DLD1 (cell line): ENCODE results near the gene NR5A1.

Source experiments
- in situ Hi-C: cut with HindIII; loops from 2 replicates; pipeline ENCODE4 v1.10.0; 2017; ENCODE audit warnings: low sequenced_read_pairs

The NR5A1 gene

DNA sequence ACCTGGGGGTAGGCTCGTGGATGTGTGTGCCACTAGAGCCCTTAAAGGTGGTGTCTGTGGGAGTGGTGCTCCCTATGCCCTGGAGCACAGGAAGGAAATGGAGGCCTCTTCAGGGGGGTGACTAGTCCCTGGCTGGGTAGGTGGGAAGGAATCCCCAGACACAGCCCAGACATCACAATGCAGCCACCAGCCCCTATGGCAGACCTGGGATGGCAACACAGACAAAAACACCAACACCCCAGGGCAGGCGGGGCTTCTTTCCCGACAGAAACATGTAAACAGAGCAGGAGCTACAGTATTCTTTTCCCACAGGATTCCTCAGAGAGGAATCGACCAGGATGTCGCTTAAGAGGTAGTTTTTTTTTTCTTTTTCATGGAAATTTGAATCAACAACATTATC, 10.4 kb upstream of the NR5A1 start:
- in situ Hi-C loops, result no loop called here

GRCh38 chr9:124514874-124515273, 7.7 kb upstream of the NR5A1 start:
- in situ Hi-C loops, result no loop called here

- in situ Hi-C loops, result no loop called here
Measured at GRCh38 chr9:124514125-124514524, 6.9 kb upstream of the NR5A1 start.

- in situ Hi-C loops, result no loop called here
Measured at GRCh38 chr9:124513376-124513994, 6.3 kb upstream of the NR5A1 start.

GRCh38 chr9:124512806-124513204, 5.6 kb upstream of the NR5A1 start:
- in situ Hi-C loops, result no loop called here

DNA sequence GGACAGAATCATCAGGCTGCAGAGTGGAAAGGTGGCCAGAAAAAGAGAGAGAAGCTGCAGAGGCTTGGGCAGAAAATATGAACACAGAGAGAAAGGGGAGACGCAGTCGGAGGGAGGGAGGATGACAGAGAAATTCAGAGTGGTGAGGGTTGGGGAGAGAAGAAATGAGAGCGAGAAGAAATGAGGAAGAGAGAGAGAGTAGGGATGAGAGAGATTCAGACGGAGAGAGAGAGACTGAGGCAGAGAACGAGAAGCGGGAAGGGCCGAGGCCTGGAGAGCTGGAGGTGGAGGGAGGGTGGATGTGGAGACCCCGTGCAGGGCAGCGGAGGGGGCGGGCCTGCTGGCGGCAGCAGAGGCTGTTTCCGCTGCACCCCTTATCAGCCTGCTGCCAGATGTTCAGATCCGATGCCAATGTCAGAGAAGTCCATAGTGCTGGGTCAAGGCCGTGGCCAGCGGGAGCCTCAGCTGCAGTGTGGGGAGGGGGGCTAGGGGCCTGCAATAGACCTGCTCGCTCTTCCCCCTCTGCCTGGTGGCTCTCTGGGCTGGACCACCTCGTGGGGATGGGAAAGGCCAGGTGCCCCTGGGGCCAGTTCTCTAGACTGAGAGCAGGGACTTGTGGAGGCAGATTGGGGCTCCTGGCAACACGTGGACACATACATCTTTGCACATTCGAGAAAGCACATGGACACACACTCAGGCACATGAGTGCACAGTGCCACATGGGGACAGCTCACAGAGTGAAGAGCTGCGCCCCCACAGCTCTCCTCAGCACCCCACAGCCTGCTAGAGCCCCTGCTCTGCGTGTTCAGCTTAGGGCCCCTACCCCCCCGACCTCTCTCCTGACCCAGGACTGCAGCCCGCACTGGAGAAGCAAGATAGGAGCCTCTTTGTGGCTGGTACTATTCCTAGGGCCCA, 4.9 kb upstream of the NR5A1 start:
- in situ Hi-C loops, result no loop called here

- in situ Hi-C loops, result no loop called here
Measured at GRCh38 chr9:124511426-124511840, 4.2 kb upstream of the NR5A1 start.

- in situ Hi-C loops, result no loop called here
Measured at GRCh38 chr9:124510650-124511425, 3.6 kb upstream of the NR5A1 start.

DNA sequence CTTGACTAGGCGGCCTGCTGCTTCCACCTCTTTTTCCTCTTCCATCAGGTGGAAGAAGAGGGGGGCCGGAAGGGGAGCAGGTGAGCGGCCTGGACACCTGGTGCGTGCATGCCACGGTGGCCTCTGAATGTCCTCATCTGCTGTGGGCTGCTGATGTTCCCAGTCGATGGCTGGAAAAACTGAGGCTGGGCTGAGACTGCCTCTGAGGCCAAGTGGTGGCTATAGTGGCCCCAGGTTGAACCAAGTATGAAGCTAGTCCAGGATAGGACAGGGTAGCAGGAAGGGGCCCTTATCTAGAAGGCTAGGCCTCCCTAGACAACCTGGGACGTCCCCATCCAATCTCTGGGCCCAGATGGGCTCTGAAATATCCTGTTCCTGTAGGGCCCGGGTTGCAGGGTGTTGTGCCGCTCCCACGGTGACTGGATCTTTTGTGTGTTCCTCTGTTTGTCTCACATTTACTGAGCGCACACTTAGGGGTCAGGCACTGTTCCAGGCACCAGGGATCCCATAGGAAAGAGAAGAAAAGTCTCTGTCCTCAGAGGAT, 753 bp upstream of the NR5A1 start:
- in situ Hi-C loops, result no loop called here

DNA sequence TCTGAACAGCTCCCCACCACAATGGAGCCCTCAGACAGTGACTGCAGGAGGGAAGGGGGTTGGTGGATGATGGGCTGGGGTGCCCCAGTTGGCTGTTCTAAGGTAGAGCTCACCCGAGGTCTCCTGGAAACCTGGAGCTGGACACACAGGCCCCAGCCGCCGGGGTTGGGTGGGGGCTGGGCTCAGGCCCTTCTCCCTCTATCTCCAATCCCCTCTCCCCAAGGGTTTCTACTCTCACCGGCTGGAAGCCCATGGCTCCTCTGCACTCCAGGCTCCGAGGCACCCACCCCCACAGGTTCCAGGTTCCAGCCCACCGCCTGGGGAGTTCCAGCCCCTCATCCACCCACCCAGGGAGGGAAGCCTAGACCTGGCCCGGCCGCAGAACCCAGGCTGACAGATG, 766 bp downstream of the NR5A1 start:
- in situ Hi-C loops, result no loop called here

DNA sequence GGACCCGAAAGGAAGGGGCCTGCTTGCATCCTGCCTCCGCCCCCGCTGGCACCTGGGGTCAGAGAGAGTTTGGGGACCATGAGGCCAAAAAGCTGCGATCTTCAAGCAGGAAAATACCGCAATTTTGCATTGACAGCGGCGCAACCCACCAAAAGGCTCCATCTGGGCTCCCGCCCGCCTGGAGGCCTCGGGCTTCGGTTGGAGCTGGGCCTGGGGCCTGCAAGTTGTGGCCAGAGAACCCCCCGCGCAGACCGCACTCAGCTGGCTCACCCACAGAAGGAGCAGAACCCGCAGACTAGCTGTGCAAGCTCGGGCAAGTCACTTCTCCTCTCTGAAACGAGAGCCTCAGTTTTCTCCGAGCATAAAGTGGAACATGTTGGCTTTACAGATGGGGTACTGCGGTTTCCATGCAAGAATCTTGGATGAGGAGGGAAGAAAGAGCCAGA, 1.3 kb downstream of the NR5A1 start:
- in situ Hi-C loops, result no loop called here

DNA sequence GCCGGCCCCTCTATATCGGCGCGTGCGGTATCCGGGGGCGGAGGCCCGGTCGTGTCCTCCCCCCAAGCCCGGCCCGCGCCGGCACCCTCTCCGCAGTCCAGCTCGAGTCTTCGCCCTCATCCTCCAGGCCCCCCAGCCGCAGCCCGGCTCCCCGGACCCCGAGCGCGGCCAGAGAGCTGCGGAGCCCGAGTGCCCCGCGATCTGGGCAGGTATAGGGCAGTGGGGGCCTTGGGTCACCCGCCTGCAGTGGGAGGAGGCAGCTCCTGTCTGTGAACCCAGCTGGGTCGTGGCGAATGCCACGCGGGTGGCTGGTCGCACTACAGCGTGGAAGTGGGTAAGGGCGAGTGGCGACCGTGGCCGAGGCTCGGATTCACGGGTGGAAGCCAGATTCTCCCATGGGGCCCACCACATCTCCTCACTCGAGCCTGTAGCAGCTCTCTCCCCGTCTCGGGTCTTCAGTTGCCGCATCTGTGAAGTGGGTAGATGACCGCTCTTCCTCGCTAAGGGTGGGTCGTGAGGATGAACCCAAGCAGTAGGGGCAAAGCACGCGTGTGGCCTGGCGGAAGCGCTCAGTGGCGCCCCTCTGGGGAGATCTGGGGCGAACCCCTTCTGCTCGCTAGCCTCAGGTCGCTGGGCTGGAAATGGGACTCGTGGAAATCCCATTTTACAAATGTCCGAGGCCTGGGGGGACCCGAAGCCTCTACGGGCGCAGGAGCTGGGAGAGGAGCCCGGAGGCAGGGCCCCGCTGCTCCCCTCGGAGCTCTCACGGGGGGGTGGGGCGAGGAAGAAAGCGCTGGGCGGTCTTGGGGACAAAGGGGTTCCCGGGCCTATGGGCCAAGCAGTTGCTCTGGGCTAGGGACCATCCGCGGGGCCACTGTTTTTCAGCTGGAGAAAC, 1.9 kb downstream of the NR5A1 start:
- in situ Hi-C loops, result no loop called here

- in situ Hi-C loops, result no loop called here
Measured at GRCh38 chr9:124504530-124505005, 2.6 kb downstream of the NR5A1 start.

- in situ Hi-C loops, result no loop called here
Measured at GRCh38 chr9:124503713-124504529, 3.3 kb downstream of the NR5A1 start.

GRCh38 chr9:124502711-124503702, 4.2 kb downstream of the NR5A1 start:
- in situ Hi-C loops, result no loop called here

DNA sequence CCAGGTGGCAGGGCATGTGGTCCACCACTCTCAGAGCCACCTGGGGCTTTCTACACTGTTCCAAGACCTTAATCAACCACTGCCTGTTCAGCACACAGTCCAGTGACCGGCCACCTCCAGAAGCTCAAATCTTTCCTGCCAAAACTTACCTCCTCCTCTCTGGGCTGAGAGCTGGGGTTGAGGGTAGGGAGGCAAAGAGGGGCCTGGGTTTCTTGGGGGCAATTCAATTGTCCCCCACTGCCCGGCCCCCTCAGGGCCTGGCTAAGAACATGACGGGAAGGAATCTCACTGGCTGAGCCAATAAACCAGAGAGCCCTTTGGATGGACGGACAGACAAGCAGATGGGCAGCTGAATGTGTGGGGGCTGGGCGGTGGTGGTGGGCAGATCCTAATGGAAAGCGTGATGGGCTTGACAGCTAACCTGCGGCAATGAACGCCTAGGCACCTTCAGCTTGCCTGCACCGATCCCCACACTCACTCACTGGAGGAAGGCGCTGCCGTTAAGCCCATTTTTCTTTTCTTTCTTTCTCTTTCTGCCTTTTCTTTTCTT, 5.4 kb downstream of the NR5A1 start:
- in situ Hi-C loops, result no loop called here

DNA sequence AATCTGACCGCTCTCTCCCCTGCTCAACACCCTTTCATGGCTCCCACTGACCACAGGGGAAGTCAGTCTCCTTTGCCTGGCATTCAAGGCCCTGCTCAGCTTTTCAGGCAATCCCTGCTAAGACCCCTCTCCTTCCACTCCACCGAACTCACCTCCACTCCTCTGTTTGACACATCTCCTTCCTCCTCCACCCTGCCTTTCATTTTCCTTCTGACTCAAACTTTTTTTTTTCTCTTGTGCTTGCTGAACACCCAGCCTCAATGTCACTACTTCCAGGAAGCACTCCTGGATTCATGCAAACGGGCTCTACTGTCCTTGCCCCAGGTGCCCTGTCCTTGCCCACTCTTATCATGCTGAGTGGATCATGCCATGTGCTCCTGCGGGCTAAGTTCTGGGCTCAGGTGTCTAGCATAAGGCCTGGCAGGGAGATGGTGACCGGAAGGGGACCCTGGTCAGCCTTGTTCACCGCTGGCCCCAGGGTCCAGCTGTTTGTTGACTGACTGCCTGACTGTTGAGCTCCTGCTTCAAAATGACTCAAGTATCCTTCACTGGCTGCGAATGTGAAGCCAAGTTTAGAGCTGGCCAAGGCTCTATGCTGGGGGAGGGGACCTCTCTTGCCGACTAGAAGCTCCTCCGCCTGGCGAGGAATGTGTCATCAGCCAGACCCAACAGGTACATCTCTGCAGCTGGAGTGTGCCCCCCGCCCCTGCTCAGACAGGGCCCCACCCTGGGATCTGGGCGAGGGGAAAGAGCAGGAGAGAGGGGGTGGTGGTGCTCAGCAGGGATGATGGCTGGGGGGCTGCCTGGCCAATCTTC, 6.2 kb downstream of the NR5A1 start:
- in situ Hi-C loops, result no loop called here
